GM12872 (cell line): ENCODE results near the gene CYP4F8.

ENCODE experiments used
- CTCF ChIP-seq: IDR thresholded peaks from 3 replicates; pipeline ENCODE4 v1.5.1; 2011; ENCODE audit warnings: low read depth, mild to moderate bottlenecking, low read length, moderate library complexity; ENCODE audit not compliant: insufficient read depth

Gene CYP4F8

GRCh38 chr19:15613338-15613737, 1.7 kb upstream of the CYP4F8 start:
- TF ChIP-seq CTCF: no peak

GRCh38 chr19:15615526-15615925, 508 bp downstream of the CYP4F8 start:
- no peak for TF ChIP-seq CTCF

- no peak for TF ChIP-seq CTCF
These were observed 1.2 kb downstream of the CYP4F8 start for GRCh38 chr19:15616183-15616582.

GRCh38 chr19:15616627-15617270, 1.7 kb downstream of the CYP4F8 start:
- no peak for TF ChIP-seq CTCF

- no peak for TF ChIP-seq CTCF
These were observed 3.3 kb downstream of the CYP4F8 start for GRCh38 chr19:15618321-15618720.

GRCh38 chr19:15621801-15622200, 6.8 kb downstream of the CYP4F8 start:
- TF ChIP-seq CTCF: no peak

- TF ChIP-seq CTCF: no peak
These were observed 8.0 kb downstream of the CYP4F8 start for GRCh38 chr19:15622991-15623390.
